Fibroblast of villous mesenchyme (primary cell): ENCODE measurements around the gene FAM89B. TPM values are rescaled to one million over a fixed set of nuclear protein-coding genes. Genes with fewer than 3 reads are reported as not detected.

Experiments used
- DNase-seq: peaks from one replicate; pipeline ENCODE4 v3.0.0-alpha.2; 2010; ENCODE audit warnings: low read depth
- H3K4me3 ChIP-seq: 2 replicates; pipeline ENCODE4 v1.5.1; 2011; ENCODE audit warnings: low read depth, mild to moderate bottlenecking, low read length
- total RNA-seq: library from RNA; depleted of rRNA; stranded (reverse); fragments of >200 nt; gene quantifications from 2 replicates; pipeline ENCODE4 v1.2.3, GENCODE V29; 2012
- TF ChIP-seq, protein P1 (sequence below): IDR thresholded peaks from 2 replicates; pipeline ENCODE4 v1.5.1; 2012; ENCODE audit warnings: low read depth, mild to moderate bottlenecking, low read length; ENCODE audit not compliant: insufficient read depth

Gene FAM89B
- total RNA-seq, 1 donor = 19.0 TPM

DNA sequence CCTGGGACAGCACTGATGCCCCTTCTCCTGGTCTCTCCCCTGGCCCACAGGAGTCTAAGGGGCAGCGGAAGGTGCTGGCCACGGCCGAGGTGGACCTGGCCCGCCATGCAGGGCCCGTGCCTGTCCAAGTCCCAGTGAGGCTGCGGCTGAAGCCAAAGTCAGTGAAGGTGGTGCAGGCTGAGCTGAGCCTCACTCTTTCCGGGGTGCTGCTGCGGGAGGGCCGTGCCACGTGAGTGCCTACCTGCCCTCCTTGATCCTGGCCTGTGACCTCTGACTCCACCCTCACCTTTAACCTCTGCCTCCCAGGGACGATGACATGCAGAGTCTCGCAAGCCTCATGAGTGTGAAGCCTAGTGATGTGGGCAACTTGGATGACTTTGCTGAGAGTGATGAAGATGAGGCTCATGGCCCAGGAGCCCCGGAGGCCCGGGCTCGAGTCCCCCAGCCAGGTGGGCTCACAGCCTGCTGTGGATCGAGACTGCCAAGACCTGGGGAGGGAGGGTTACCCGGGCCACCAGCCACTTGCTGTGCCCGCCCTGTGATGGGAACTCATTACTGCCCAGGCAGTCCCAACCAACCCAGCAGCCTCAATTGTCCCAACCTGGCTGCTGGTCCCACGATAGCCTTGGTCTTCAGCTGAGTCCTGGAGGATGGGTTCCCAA, 7.8 kb downstream of the FAM89B start:
- no peak for DNase-seq
- H3K4me3 ChIP-seq = no peak overlapping the region
- TF ChIP-seq, protein P1, sequence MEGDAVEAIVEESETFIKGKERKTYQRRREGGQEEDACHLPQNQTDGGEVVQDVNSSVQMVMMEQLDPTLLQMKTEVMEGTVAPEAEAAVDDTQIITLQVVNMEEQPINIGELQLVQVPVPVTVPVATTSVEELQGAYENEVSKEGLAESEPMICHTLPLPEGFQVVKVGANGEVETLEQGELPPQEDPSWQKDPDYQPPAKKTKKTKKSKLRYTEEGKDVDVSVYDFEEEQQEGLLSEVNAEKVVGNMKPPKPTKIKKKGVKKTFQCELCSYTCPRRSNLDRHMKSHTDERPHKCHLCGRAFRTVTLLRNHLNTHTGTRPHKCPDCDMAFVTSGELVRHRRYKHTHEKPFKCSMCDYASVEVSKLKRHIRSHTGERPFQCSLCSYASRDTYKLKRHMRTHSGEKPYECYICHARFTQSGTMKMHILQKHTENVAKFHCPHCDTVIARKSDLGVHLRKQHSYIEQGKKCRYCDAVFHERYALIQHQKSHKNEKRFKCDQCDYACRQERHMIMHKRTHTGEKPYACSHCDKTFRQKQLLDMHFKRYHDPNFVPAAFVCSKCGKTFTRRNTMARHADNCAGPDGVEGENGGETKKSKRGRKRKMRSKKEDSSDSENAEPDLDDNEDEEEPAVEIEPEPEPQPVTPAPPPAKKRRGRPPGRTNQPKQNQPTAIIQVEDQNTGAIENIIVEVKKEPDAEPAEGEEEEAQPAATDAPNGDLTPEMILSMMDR = no peak

DNA sequence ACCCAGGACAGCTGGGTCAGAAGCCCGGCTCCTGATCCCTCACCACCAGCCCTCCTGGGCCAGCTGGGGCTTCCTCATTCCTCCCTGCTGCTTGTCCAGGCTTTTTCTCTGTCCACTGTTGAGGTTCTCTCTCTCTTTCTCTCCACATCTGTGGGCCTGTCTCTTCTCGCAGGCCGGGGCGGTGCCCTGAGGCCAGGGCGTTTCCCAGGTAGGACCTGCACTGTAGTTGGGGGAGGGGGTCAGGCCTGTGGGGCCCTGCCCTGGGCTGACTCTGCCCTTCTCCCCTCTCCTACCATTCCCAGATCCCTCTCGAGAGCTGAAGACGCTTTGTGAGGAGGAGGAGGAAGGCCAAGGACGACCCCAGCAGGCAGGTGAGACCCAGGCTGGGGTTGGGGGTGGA, 8.4 kb downstream of the FAM89B start:
- no peak for DNase-seq
- TF ChIP-seq, protein P1 = no peak
- no peak overlapping the region for H3K4me3 ChIP-seq

DNA sequence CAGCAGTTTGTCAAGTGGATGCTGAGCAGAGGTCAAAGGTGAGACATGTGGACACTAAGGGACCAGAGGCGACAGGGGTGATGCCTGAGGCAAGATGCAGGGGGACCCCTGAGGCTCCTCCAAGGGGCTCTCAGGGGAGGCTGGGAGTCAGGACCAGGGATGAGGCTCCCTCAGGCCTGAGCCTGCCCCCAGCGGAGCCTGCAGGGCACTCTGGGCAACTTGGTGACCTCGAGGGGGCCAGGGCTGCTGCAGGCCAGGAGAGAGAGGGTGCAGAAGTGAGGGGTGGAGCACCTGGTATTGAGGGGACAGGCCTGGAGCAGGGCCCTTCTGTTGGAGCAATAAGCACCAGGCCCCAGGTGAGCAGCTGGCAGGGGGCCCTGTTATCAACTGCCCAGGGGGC, 9.6 kb downstream of the FAM89B start:
- H3K4me3 ChIP-seq = no peak overlapping the region
- no peak for DNase-seq
- TF ChIP-seq, protein P1 = no peak

DNA sequence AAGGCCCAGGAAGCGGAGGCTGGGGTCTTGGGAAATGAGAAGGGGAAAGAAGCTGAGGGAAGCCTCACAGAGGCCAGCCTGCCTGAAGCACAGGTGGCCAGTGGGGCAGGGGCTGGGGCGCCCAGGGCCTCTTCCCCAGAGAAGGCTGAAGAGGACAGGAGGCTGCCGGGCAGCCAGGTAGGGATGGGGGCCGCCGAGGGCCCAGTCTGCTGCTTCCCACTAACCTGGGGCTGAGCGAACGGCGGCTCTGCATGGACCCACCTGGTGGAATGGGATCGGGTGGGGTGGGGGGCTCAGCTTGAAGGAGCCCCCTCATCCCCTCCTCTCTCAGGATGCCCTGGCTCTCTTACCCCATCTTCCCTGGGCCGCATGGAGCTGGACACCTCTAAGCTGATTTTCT, 11.3 kb downstream of the FAM89B start:
- TF ChIP-seq, protein P1 = no peak
- H3K4me3 ChIP-seq = no peak overlapping the region
- no peak for DNase-seq

DNA sequence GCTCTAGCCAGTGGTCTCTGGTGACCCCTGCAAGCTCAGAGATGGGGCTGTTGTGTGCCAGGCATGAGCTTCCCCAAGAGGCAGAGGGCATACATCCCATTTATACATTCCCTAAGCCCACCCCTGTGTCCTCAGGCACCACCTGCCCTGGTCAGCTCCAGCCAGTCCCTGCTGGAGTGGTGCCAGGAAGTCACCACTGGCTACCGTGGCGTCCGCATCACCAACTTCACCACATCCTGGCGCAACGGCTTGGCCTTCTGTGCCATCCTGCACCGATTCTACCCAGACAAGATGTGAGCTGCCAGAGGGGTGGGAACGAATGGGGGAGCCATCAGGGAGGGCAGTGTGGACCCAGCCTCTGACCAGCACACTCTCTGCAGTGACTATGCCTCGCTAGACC, 11.8 kb downstream of the FAM89B start:
- DNase-seq = no peak
- TF ChIP-seq, protein P1 = no peak
- no peak overlapping the region for H3K4me3 ChIP-seq

DNA sequence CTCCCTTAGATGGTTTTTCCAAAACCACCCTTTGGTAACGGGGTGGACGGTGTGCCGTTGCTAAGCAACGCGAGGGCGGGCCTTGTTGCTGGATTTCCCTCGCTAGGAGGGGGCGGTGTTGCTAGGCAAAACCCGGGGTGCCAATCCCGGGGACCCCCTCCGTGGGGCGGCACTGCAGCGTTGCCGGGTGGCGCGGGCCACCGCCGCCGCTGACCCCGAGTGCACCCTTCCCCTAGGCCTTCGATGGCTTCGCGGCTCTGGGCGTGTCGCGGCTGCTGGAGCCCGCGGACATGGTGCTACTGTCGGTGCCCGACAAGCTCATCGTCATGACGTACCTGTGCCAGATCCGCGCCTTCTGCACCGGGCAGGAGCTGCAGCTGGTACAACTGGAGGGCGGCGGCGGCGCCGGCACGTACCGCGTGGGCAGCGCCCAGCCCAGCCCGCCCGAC, 12.4 kb downstream of the FAM89B start:
- no peak for DNase-seq
- no peak overlapping the region for H3K4me3 ChIP-seq
- TF ChIP-seq, protein P1 = no peak

DNA sequence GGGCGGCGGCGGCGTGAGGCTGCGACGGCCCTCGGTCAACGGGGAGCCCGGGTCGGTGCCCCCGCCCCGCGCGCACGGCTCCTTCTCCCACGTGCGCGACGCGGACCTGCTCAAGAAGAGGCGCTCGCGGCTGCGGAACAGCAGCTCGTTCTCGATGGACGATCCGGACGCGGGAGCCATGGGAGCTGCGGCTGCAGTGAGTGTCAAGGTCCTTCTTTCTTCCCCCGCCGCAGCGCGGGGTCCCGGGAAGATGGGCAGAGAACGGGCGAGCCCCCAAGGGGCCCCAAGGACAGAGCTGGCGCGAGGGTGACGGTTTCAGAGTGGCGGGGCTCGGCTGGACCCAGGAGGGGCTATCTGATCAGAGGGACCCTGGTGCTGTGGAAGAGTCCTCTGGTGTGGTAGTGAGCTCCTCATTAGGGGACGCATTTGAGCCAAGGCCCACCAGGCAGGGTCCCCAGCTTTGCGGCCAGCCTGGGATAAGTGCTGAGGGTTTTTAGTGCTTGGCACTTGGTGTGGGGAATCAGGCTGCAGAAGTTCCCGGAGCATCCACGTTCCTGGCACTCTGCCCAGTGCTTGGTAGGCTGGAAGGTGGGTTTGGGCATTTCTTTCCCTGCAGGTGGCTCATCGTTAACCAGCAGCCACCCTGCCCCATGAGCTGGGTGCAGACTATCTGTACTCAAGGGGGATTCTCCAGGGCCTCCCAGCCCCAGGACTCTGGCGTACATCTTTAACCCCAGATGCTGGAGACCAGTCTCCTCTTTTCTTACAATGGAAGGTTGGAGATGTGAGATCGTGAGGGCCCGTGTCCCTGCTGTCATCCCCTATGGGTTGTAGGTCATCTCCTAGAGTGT, 13.3 kb downstream of the FAM89B start:
- H3K4me3 ChIP-seq = no peak overlapping the region
- TF ChIP-seq, protein P1 = no peak
- DNase-seq = no peak
